Neural cell (in vitro differentiated cells): ENCODE measurements around the gene ZDHHC4. TPM values are rescaled to one million over a fixed set of nuclear protein-coding genes. Genes with fewer than 3 reads are reported as not detected.

Experiments used
- H2AFZ ChIP-seq: fragments of 200-600, 300-800 bp; sonication (generic), shearing (Covaris generic); 2 replicates; pipeline ENCODE4 v1.6.0; 2014; ENCODE audit warnings: low read depth, mild to moderate bottlenecking, antibody characterized with exemption, low read length, moderate library complexity
- H3F3A ChIP-seq: fragments of 200-600 bp; shearing (Covaris generic); 2 replicates; pipeline ENCODE4 v1.6.1; 2016; ENCODE audit warnings: mild to moderate bottlenecking, moderate library complexity, mixed read lengths, antibody characterized with exemption, low read length; ENCODE audit not compliant: insufficient read depth, poor library complexity, severe bottlenecking
- H3K27ac ChIP-seq: fragments of 200-600, 300-800 bp; sonication (generic), shearing (Covaris generic); 2 replicates; pipeline ENCODE4 v1.5.1; 2014; ENCODE audit warnings: mild to moderate bottlenecking, low read length, moderate library complexity
- H3K27me3 ChIP-seq: fragments of 300-800, 200-600 bp; sonication (generic), shearing (Covaris generic); 2 replicates; pipeline ENCODE4 v1.6.0; 2014; ENCODE audit warnings: mild to moderate bottlenecking, low read depth, low read length, moderate library complexity; ENCODE audit not compliant: insufficient read depth
- H3K36me3 ChIP-seq: fragments of 300-800, 200-600 bp; sonication (generic), shearing (Covaris generic); 2 replicates; pipeline ENCODE4 v1.5.1; 2014; ENCODE audit warnings: mild to moderate bottlenecking, antibody characterized with exemption, low read length, moderate library complexity; ENCODE audit not compliant: insufficient read depth
- H3K4me2 ChIP-seq: fragments of 300-800, 200-600 bp; sonication (generic), shearing (Covaris generic); 2 replicates; pipeline ENCODE4 v1.6.0; 2014; ENCODE audit warnings: mild to moderate bottlenecking, low read length
- H3K4me3 ChIP-seq: fragments of 300-800, 200-600 bp; sonication (generic), shearing (Covaris generic); 2 replicates; pipeline ENCODE4 v1.5.1; 2014; ENCODE audit warnings: mild to moderate bottlenecking, low read length, moderate library complexity
- H3K79me2 ChIP-seq: fragments of 200-600 bp; shearing (Covaris generic); replicated peaks from 2 replicates; pipeline ENCODE4 v1.6.0; 2014; ENCODE audit warnings: mild to moderate bottlenecking, low read length, moderate library complexity; ENCODE audit not compliant: insufficient read depth
- H3K9ac ChIP-seq: fragments of 300-800, 200-600 bp; sonication (generic), shearing (Covaris generic); 2 replicates; pipeline ENCODE4 v1.6.1; 2016; ENCODE audit warnings: mild to moderate bottlenecking, low read length, mixed read lengths
- H3K9me2 ChIP-seq: fragments of 200-600 bp; shearing (Covaris generic); 2 replicates; pipeline ENCODE4 v1.6.1; 2016; ENCODE audit warnings: mild to moderate bottlenecking, low read length, mixed read lengths; ENCODE audit not compliant: insufficient read depth
- H3K9me3 ChIP-seq: fragments of 200-600, 300-800 bp; sonication (generic), shearing (Covaris generic); 2 replicates; pipeline ENCODE4 v1.6.1; 2016; ENCODE audit warnings: mild to moderate bottlenecking, mixed run types, low read length, moderate library complexity, mixed read lengths
- H4K20me1 ChIP-seq: fragments of 200-600 bp; shearing (Covaris generic); 2 replicates; pipeline ENCODE4 v1.6.1; 2016; ENCODE audit warnings: mild to moderate bottlenecking, mixed run types; ENCODE audit not compliant: insufficient read depth
- EP300 ChIP-seq: fragments of 450-650 bp; conservative IDR thresholded peaks from 2 replicates; pipeline ENCODE4 v1.6.1; 2014; ENCODE audit warnings: antibody characterized with exemption, mild to moderate bottlenecking, moderate library complexity; ENCODE audit not compliant: poor library complexity, severe bottlenecking
- EZH2 ChIP-seq: fragments of 200-600, 300-800 bp; shearing (Covaris generic), sonication (generic); IDR thresholded peaks from 2 replicates; pipeline ENCODE4 v1.6.1; 2014; ENCODE audit warnings: antibody characterized with exemption, low read length, borderline replicate concordance, mild to moderate bottlenecking; ENCODE audit not compliant: insufficient read depth, poor library complexity, severe bottlenecking
- MXI1 ChIP-seq: fragments of 450-650 bp; conservative IDR thresholded peaks from 2 replicates; pipeline ENCODE4 v1.6.1; 2014; ENCODE audit warnings: antibody characterized with exemption, mild to moderate bottlenecking; ENCODE audit not compliant: poor library complexity, severe bottlenecking
- POLR2AphosphoS5 ChIP-seq: IDR thresholded peaks from 2 replicates; pipeline ENCODE4 v1.6.1; 2012
- RAD21 ChIP-seq: fragments of 450-650 bp; conservative IDR thresholded peaks from 2 replicates; pipeline ENCODE4 v1.6.1; 2014; ENCODE audit warnings: antibody characterized with exemption, mild to moderate bottlenecking, moderate library complexity
- SMC3 ChIP-seq: fragments of 450-650 bp; conservative IDR thresholded peaks from 2 replicates; pipeline ENCODE4 v1.6.1; 2014; ENCODE audit warnings: antibody characterized with exemption, mild to moderate bottlenecking, moderate library complexity; ENCODE audit not compliant: poor library complexity
- TAF1 ChIP-seq: IDR thresholded peaks from 2 replicates; pipeline ENCODE4 v1.6.1; 2012; ENCODE audit warnings: low read depth
- polyA plus RNA-seq: library from polyadenylated mRNA; depleted of rRNA; stranded (reverse); fragments of >200 nt; gene quantifications from 2 replicates; pipeline ENCODE4 v1.2.3, GENCODE V29; 2014
- TF ChIP-seq, protein P1 (sequence below): fragments of 450-650 bp; IDR thresholded peaks from 2 replicates; pipeline ENCODE4 v1.5.1; 2014; ENCODE audit warnings: antibody characterized with exemption, mild to moderate bottlenecking, moderate library complexity; ENCODE audit not compliant: poor library complexity, severe bottlenecking
- TF ChIP-seq, protein P2 (sequence below): IDR thresholded peaks from 2 replicates; pipeline ENCODE4 v1.6.1; 2012; ENCODE audit warnings: borderline replicate concordance

The ZDHHC4 gene
- polyA plus RNA-seq, 1 donor from 2014 or later = 52.2 TPM

DNA sequence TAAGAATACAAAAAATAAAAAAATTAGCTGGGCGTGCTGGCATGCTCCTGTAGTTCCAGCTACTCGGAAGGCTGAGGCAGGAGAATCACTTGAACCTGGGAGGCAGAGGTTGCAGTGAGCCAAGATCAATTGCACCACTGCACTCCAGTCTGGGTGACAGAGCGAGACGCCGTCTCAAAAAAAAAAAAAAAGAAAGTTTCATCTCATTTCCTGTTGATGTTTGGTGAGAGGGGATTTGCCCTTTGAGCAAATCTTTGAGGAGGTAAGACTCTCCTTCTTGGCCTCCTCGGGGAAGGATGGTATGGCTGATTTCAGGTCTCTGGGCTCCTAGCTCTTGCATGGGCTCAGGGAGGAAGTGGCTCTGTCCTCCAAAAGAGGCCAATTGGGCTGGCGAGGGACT is 22.4 kb upstream of the ZDHHC4 start:
- H2AFZ ChIP-seq = no peak overlapping the region
- no peak overlapping the region for H3K27ac ChIP-seq

DNA sequence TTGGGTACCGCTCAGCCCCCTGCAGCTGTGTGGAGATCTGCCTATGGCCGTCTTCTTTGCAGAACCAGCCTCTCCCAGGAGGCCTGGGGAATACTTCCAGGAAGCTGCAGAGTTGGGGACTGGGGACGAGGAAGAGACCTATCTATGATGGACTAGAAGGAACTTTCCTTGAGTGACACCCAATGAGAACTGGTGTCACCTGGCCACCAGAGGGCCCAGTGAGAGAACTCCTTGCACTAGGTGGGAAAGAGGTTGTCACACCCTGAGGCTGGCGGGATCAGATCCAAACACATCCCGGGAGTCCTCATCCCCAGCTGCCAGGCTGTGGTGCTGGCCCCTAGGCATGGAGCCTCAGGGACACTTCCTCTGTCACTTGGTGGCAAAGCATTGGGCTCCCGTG is 21.1 kb upstream of the ZDHHC4 start:
- H3K27me3 ChIP-seq = no peaks in the 10 kb centered on the region
- TF ChIP-seq RAD21 (no peak), SMC3 (no peak), POLR2AphosphoS5 (no peak), EP300 (no peak), EZH2 (no peak), TAF1 (no peak), MXI1 (no peak)
- TF ChIP-seq, protein P1, sequence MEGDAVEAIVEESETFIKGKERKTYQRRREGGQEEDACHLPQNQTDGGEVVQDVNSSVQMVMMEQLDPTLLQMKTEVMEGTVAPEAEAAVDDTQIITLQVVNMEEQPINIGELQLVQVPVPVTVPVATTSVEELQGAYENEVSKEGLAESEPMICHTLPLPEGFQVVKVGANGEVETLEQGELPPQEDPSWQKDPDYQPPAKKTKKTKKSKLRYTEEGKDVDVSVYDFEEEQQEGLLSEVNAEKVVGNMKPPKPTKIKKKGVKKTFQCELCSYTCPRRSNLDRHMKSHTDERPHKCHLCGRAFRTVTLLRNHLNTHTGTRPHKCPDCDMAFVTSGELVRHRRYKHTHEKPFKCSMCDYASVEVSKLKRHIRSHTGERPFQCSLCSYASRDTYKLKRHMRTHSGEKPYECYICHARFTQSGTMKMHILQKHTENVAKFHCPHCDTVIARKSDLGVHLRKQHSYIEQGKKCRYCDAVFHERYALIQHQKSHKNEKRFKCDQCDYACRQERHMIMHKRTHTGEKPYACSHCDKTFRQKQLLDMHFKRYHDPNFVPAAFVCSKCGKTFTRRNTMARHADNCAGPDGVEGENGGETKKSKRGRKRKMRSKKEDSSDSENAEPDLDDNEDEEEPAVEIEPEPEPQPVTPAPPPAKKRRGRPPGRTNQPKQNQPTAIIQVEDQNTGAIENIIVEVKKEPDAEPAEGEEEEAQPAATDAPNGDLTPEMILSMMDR = no peak
- TF ChIP-seq, protein P2, sequence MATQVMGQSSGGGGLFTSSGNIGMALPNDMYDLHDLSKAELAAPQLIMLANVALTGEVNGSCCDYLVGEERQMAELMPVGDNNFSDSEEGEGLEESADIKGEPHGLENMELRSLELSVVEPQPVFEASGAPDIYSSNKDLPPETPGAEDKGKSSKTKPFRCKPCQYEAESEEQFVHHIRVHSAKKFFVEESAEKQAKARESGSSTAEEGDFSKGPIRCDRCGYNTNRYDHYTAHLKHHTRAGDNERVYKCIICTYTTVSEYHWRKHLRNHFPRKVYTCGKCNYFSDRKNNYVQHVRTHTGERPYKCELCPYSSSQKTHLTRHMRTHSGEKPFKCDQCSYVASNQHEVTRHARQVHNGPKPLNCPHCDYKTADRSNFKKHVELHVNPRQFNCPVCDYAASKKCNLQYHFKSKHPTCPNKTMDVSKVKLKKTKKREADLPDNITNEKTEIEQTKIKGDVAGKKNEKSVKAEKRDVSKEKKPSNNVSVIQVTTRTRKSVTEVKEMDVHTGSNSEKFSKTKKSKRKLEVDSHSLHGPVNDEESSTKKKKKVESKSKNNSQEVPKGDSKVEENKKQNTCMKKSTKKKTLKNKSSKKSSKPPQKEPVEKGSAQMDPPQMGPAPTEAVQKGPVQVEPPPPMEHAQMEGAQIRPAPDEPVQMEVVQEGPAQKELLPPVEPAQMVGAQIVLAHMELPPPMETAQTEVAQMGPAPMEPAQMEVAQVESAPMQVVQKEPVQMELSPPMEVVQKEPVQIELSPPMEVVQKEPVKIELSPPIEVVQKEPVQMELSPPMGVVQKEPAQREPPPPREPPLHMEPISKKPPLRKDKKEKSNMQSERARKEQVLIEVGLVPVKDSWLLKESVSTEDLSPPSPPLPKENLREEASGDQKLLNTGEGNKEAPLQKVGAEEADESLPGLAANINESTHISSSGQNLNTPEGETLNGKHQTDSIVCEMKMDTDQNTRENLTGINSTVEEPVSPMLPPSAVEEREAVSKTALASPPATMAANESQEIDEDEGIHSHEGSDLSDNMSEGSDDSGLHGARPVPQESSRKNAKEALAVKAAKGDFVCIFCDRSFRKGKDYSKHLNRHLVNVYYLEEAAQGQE = no peak
- no peaks in the 10 kb centered on the region for H3K9me2 ChIP-seq

More for the DNA sequence above, 22.4 kb upstream of the ZDHHC4 start:
- Histone ChIP-seq H3K79me2 (no peaks in the 10 kb centered on the region), H3K9me3 (no peaks in the 10 kb centered on the region), H3K4me2 (no peak overlapping the region), H3K4me3 (no peak overlapping the region), H3K9ac (no peak overlapping the region), H4K20me1 (no peaks in the 10 kb centered on the region), H3K9me2 (no peaks in the 10 kb centered on the region), H3K27me3 (no peaks in the 10 kb centered on the region), H3K36me3 (no peaks in the 10 kb centered on the region), H3F3A (no peaks in the 10 kb centered on the region)
- TF ChIP-seq, protein P1 = no peak
- TF ChIP-seq EP300 (no peak), SMC3 (no peak), TAF1 (no peak), MXI1 (no peak), POLR2AphosphoS5 (no peak), RAD21 (no peak), EZH2 (no peak)
- TF ChIP-seq, protein P2 = no peak

More for the DNA sequence above, 21.1 kb upstream of the ZDHHC4 start:
- H3K4me3 ChIP-seq = no peak overlapping the region
- no peak overlapping the region for H2AFZ ChIP-seq
- no peaks in the 10 kb centered on the region for H3F3A ChIP-seq
- H3K9ac ChIP-seq = no peak overlapping the region
- no peak overlapping the region for H3K4me2 ChIP-seq
- H3K9me3 ChIP-seq = no peaks in the 10 kb centered on the region
- H3K27ac ChIP-seq = no peak overlapping the region
- H3K79me2 ChIP-seq = no peaks in the 10 kb centered on the region
- H3K36me3 ChIP-seq = no peaks in the 10 kb centered on the region
- H4K20me1 ChIP-seq = no peaks in the 10 kb centered on the region
